Inferior parietal cortex (tissue), 1 donor: ENCODE results near the gene CACNA1H.

Source experiments
- DNase-seq: peaks from one replicate; pipeline ENCODE4 v3.0.0-alpha.2; 2016; ENCODE audit errors: extremely low spot score

The CACNA1H gene

GRCh38 chr16:1158456-1159324 is 5.8 kb downstream of the CACNA1H start:
- DNase-seq: no peak

- no peak for DNase-seq
Observed at GRCh38 chr16:1159325-1159972, 6.5 kb downstream of the CACNA1H start.

GRCh38 chr16:1159973-1160772 is 7.3 kb downstream of the CACNA1H start:
- DNase-seq: peak; percentile 19

GRCh38 chr16:1160773-1161348 is 8.0 kb downstream of the CACNA1H start:
- no peak for DNase-seq

GRCh38 chr16:1162701-1163566 is 10.0 kb downstream of the CACNA1H start:
- no peak for DNase-seq

- no peak for DNase-seq
Observed at GRCh38 chr16:1163567-1164055, 10.7 kb downstream of the CACNA1H start.

GRCh38 chr16:1164382-1164781 is 11.5 kb downstream of the CACNA1H start:
- no peak for DNase-seq

GRCh38 chr16:1164975-1165374 is 12.1 kb downstream of the CACNA1H start:
- DNase-seq: no peak

- DNase-seq: no peak
Observed at GRCh38 chr16:1165511-1165910, 12.6 kb downstream of the CACNA1H start.

- DNase-seq: peak; percentile 15
Observed at GRCh38 chr16:1167276-1168107, 14.6 kb downstream of the CACNA1H start.

GRCh38 chr16:1168837-1169236 is 15.9 kb downstream of the CACNA1H start:
- DNase-seq: no peak

- no peak for DNase-seq
Observed at GRCh38 chr16:1169285-1170075, 16.6 kb downstream of the CACNA1H start.

GRCh38 chr16:1170076-1170418 is 17.1 kb downstream of the CACNA1H start:
- DNase-seq: no peak

GRCh38 chr16:1171001-1171400 is 18.1 kb downstream of the CACNA1H start:
- no peak for DNase-seq

- no peak for DNase-seq
Observed at GRCh38 chr16:1171854-1172428, 19.0 kb downstream of the CACNA1H start.

GRCh38 chr16:1172651-1173050 is 19.7 kb downstream of the CACNA1H start:
- DNase-seq: no peak

GRCh38 chr16:1173788-1174451 is 21.0 kb downstream of the CACNA1H start:
- no peak for DNase-seq
